ENCODE data around the gene ATXN10.

Gene ATXN10

GRCh38 chr22:45683248-45683647 is 11.6 kb downstream of the ATXN10 start:
- no peak for TF ChIP-seq CTCF (IDR thresholded peaks at IDR 0.05; ENCODE audit: extremely low read depth, missing control alignments)

GRCh38 chr22:45683680-45684079 is 12.0 kb downstream of the ATXN10 start:
- no peak for DNase-seq (ENCODE audit: low spot score)

More at GRCh38 chr22:45683248-45683647, 11.6 kb downstream of the ATXN10 start:
- DNase-seq (ENCODE audit: low spot score), result no peak

GRCh38 chr22:45684169-45684568 is 12.5 kb downstream of the ATXN10 start:
- no peak for DNase-seq (ENCODE audit: low spot score)
- TF ChIP-seq CTCF (IDR thresholded peaks at IDR 0.05; ENCODE audit: extremely low read depth, missing control alignments), result no peak

More at GRCh38 chr22:45683680-45684079, 12.0 kb downstream of the ATXN10 start:
- TF ChIP-seq CTCF (IDR thresholded peaks at IDR 0.05; ENCODE audit: extremely low read depth, missing control alignments), result no peak

- DNase-seq (ENCODE audit: low spot score), result no peak
- no peak for TF ChIP-seq CTCF (IDR thresholded peaks at IDR 0.05; ENCODE audit: extremely low read depth, missing control alignments)
Observed at GRCh38 chr22:45684752-45685574, 13.3 kb downstream of the ATXN10 start.

- DNase-seq (ENCODE audit: low spot score), result no peak
Observed at GRCh38 chr22:45686004-45686403, 14.4 kb downstream of the ATXN10 start.

GRCh38 chr22:45686836-45687235 is 15.2 kb downstream of the ATXN10 start:
- TF ChIP-seq CTCF (IDR thresholded peaks at IDR 0.05; ENCODE audit: extremely low read depth, missing control alignments), result no peak

More at GRCh38 chr22:45686004-45686403, 14.4 kb downstream of the ATXN10 start:
- TF ChIP-seq CTCF (IDR thresholded peaks at IDR 0.05; ENCODE audit: extremely low read depth, missing control alignments), result no peak

GRCh38 chr22:45688600-45689080 is 17.0 kb downstream of the ATXN10 start:
- no peak for TF ChIP-seq CTCF (IDR thresholded peaks at IDR 0.05; ENCODE audit: extremely low read depth, missing control alignments)
- DNase-seq (ENCODE audit: low spot score), result no peak

More at GRCh38 chr22:45686836-45687235, 15.2 kb downstream of the ATXN10 start:
- no peak for DNase-seq (ENCODE audit: low spot score)

Measured in GM20000 (cell line).